PC-9 (cell line): Measurements from ENCODE around the gene PRSS33. TPM values are rescaled to one million over a fixed set of nuclear protein-coding genes. Genes with fewer than 3 reads are reported as not detected.
A peak's percentile ranks its signal among the peaks of the same experiment; 100 is the strongest.

Source experiments
- BruUV-seq: library from RNA; stranded (reverse); fragments of 400-500 nt; replicated peaks from 2 replicates; lab custom pipeline; 2021; lab: Mats Ljungman, UMichigan
- CTCF ChIA-PET: fragments of 300-600 bp; sonication (Branson Sonifier 250); formaldehyde crosslinking; loops from one replicate; lab custom pipeline; 2022; ENCODE audit warnings: antibody characterized with exemption; lab: Charles Lee
- POLR2A ChIA-PET: fragments of 300-600 bp; sonication (Branson Sonifier 250); formaldehyde crosslinking; loops from one replicate; lab custom pipeline; 2022; ENCODE audit warnings: antibody characterized with exemption; ENCODE audit not compliant: unreplicated experiment; lab: Charles Lee
- DNase-seq, 2 experiments: peaks; one replicate each; pipeline versions ENCODE4 v3.0.0 to v3.0.0-alpha.2; 2015 to 2022; ENCODE audit warnings: mixed read lengths in 1 of 2
- H2AFZ ChIP-seq: fragments of 200-600 bp; sonication (generic); 2 replicates; pipeline ENCODE4 v1.8.1; 2017; ENCODE audit warnings: antibody characterized with exemption
- H3F3A ChIP-seq: fragments of 200-600 bp; sonication (generic); 2 replicates; pipeline ENCODE4 v1.8.1; 2017; ENCODE audit warnings: antibody characterized with exemption, mild to moderate bottlenecking, low read depth; ENCODE audit not compliant: insufficient read depth
- H3K27ac ChIP-seq: fragments of 200-600 bp; sonication (generic); 2 replicates; pipeline ENCODE4 v1.6.1; 2016; ENCODE audit warnings: mixed run types
- H3K27me3 ChIP-seq: fragments of 200-600 bp; sonication (generic); 2 replicates; pipeline ENCODE4 v1.6.1; 2016; ENCODE audit warnings: low read depth, mixed run types; ENCODE audit not compliant: insufficient read depth
- H3K36me3 ChIP-seq: fragments of 200-600 bp; sonication (generic); 2 replicates; pipeline ENCODE4 v1.6.1; 2016; ENCODE audit warnings: low read depth, mixed run types
- H3K4me1 ChIP-seq: fragments of 200-600 bp; sonication (generic); replicated peaks from 2 replicates; pipeline ENCODE4 v1.6.1; 2016; ENCODE audit warnings: mixed run types; ENCODE audit not compliant: insufficient read depth
- H3K4me2 ChIP-seq: fragments of 200-600 bp; sonication (generic); 2 replicates; pipeline ENCODE4 v1.6.1; 2017; ENCODE audit warnings: mixed run types
- H3K4me3 ChIP-seq: fragments of 200-600 bp; sonication (generic); 2 replicates; pipeline ENCODE4 v1.6.1; 2016; ENCODE audit warnings: mixed run types
- H3K79me2 ChIP-seq: fragments of 200-600 bp; sonication (generic); 2 replicates; pipeline ENCODE4 v1.6.1; 2017; ENCODE audit warnings: low read depth, mixed run types
- H3K9me2 ChIP-seq: fragments of 200-600 bp; sonication (generic); 2 replicates; pipeline ENCODE4 v1.8.1; 2017; ENCODE audit warnings: mild to moderate bottlenecking; ENCODE audit not compliant: insufficient read depth
- H3K9me3 ChIP-seq: fragments of 200-600 bp; sonication (generic); 2 replicates; pipeline ENCODE4 v1.8.1; 2016; ENCODE audit warnings: low read depth; ENCODE audit not compliant: insufficient read depth
- H4K20me1 ChIP-seq: fragments of 200-600 bp; sonication (generic); 2 replicates; pipeline ENCODE4 v1.8.1; 2017; ENCODE audit not compliant: insufficient read depth
- EZH2 ChIP-seq: fragments of 200-600 bp; sonication (generic); IDR thresholded peaks from 2 replicates; pipeline ENCODE4 v1.8.0; 2017; ENCODE audit warnings: antibody characterized with exemption, low read depth
- intact Hi-C: fragments of 100-400 bp; cut with micrococcal nuclease; formaldehyde crosslinking; loops from one replicate; pipeline ENCODE4 v1.10.0; 2022; ENCODE audit not compliant: unreplicated experiment
- total RNA-seq: library from RNA; stranded (reverse); gene quantifications from 2 replicates; pipeline ENCODE4 v1.2.3, GENCODE V29; 2021
- TF ChIP-seq, protein P1 (sequence below): fragments of 200-600 bp; sonication (generic); conservative IDR thresholded peaks from 2 replicates; pipeline ENCODE4 v1.6.1; 2017; ENCODE audit warnings: mixed run types, antibody characterized with exemption, mild to moderate bottlenecking, moderate library complexity

PRSS33 gene
- total RNA-seq, 1 experiment from 2014 or later, result 0.33 TPM

GRCh38 chr16:2831203-2831602 is 43.8 kb upstream of the PRSS33 start:
- intact Hi-C loops, result no loop called here
- no peak overlapping the region for H3K4me2 ChIP-seq
- no peak overlapping the region for H3K4me3 ChIP-seq
- H3K9me2 ChIP-seq, result no peaks in the 10 kb centered on the region
- peaks cover 16% of the 10 kb centered on the region for H3F3A ChIP-seq
- H3K27ac ChIP-seq, result no peak overlapping the region
- no peaks in the 10 kb centered on the region for H3K27me3 ChIP-seq
- no peak for DNase-seq
- CTCF ChIA-PET, result interaction anchor here (0.6 to 0.7 kb wide), 2 partner anchors 26 to 133 kb away, joined by 4 read pairs; partner anchors contain the start of gene KREMEN2
- no peak overlapping the region for H2AFZ ChIP-seq
- BruUV-seq, result no TSS peak
- H3K79me2 ChIP-seq, result no peaks in the 10 kb centered on the region
- no peaks in the 10 kb centered on the region for H4K20me1 ChIP-seq
- no peak for TF ChIP-seq EZH2
- TF ChIP-seq, protein P1, sequence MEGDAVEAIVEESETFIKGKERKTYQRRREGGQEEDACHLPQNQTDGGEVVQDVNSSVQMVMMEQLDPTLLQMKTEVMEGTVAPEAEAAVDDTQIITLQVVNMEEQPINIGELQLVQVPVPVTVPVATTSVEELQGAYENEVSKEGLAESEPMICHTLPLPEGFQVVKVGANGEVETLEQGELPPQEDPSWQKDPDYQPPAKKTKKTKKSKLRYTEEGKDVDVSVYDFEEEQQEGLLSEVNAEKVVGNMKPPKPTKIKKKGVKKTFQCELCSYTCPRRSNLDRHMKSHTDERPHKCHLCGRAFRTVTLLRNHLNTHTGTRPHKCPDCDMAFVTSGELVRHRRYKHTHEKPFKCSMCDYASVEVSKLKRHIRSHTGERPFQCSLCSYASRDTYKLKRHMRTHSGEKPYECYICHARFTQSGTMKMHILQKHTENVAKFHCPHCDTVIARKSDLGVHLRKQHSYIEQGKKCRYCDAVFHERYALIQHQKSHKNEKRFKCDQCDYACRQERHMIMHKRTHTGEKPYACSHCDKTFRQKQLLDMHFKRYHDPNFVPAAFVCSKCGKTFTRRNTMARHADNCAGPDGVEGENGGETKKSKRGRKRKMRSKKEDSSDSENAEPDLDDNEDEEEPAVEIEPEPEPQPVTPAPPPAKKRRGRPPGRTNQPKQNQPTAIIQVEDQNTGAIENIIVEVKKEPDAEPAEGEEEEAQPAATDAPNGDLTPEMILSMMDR, result no peak
- POLR2A ChIA-PET, result no interaction called here
- no peaks in the 10 kb centered on the region for H3K9me3 ChIP-seq
- H3K36me3 ChIP-seq, result no peaks in the 10 kb centered on the region
- peaks cover 23% of the 10 kb centered on the region for H3K4me1 ChIP-seq

- TF ChIP-seq, protein P1, result no peak
- no peak for TF ChIP-seq EZH2
- H3K4me1 ChIP-seq, result peaks cover 18% of the 10 kb centered on the region
- no peak for DNase-seq
- ChIA-PET CTCF (interaction anchor here (0.7 kb wide), 1 partner anchor 47 kb away, joined by 3 read pairs; no protein-coding TSS in a partner anchor), POLR2A (no interaction called here)
- no peaks in the 10 kb centered on the region for H3K9me3 ChIP-seq
- peak overlapping the region; percentile 44; the same call in 1 of the 2 replicates for H2AFZ ChIP-seq
- peak overlapping the region; percentile 53; the same call in 1 of the 2 replicates for H3K27ac ChIP-seq
- H4K20me1 ChIP-seq, result no peaks in the 10 kb centered on the region
- peaks cover 17% of the 10 kb centered on the region for H3F3A ChIP-seq
- H3K27me3 ChIP-seq, result no peaks in the 10 kb centered on the region
- TSS peak; percentile 77 for BruUV-seq
- H3K4me2 ChIP-seq, result peak overlapping the region; percentile 65
- H3K36me3 ChIP-seq, result no peaks in the 10 kb centered on the region
- intact Hi-C loops, result loop anchor here (1.0 kb wide), 2 partner anchors 28 to 52 kb away; partner anchors contain the start of gene PRSS22
- no peaks in the 10 kb centered on the region for H3K9me2 ChIP-seq
- H3K4me3 ChIP-seq, result no peak overlapping the region
- no peaks in the 10 kb centered on the region for H3K79me2 ChIP-seq
Measured at GRCh38 chr16:2830355-2830695, 43.0 kb upstream of the PRSS33 start.

DNA sequence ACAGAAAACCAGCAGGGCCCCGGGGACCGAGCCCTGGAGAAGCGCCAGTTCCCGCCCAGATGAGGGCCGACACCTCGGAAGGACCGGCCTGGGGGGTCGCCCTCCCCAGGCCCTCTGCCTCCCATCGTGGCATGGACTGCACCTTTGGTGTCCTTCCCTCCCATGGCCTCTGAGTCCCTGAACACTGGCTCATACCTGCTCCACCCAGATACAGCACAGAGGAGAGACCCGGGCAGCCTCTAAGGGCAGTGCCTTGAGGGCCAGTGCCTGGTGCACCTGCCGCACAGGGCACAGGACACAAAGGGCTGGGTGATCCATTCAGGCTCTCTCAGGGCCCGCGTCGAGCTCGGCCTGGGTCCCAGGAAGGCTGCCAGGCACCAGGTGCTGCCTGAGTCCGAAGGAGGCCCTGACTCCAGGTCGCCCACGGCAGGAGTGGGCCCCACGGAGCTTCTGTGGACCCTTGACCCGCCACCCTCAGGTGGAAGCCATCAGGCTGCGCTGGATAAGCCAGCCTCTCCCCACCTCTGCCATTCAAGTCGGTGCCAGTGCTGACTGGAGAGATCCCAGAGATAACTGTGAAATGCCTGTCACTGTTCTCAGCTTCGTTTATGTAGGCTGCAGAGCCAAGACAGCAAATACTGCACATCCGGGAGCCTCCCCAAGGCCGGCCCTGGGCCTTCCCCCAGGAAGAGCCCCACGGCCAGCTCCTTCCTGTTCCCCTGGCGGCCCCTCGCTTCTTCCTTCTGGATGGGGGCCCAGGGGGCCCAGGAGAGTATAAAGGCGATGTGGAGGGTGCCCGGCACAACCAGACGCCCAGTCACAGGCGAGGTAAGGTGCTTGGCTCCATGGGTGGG is 42.4 kb upstream of the PRSS33 start, which contains the start of gene ZG16B:
TSS of gene ZG16B (plus strand) at position 803 of the 854 bp plus-strand sequence. CDS start 139 bp downstream, outside the sequence.
- no TSS peak for BruUV-seq
- no peaks in the 10 kb centered on the region for H4K20me1 ChIP-seq
- peaks cover 14% of the 10 kb centered on the region for H3K4me1 ChIP-seq
- H3K4me2 ChIP-seq, result peak within 1 kb of the TSS; percentile 65
- H3K27me3 ChIP-seq, result no peaks in the 10 kb centered on the region
- no peak within 1 kb of the TSS for H3K4me3 ChIP-seq
- H3K79me2 ChIP-seq, result no peaks in the 10 kb centered on the region
- H3F3A ChIP-seq, result peaks cover 17% of the 10 kb centered on the region; the same call in 1 of the 2 replicates
- H3K9me2 ChIP-seq, result no peaks in the 10 kb centered on the region
- intact Hi-C loops, result loop anchor here (1.0 kb wide), 2 partner anchors 29 to 51 kb away; partner anchors contain the start of gene PRSS22
- no peaks in the 10 kb centered on the region for H3K36me3 ChIP-seq
- H3K27ac ChIP-seq, result peak within 1 kb of the TSS; percentile 53; the same call in 1 of the 2 replicates
- TF ChIP-seq EZH2, result no peak
- TF ChIP-seq, protein P1, result no peak
- H3K9me3 ChIP-seq, result no peaks in the 10 kb centered on the region
- POLR2A ChIA-PET, result interaction anchor here (0.6 to 0.7 kb wide), 2 partner anchors 24 to 85 kb away, joined by 3 to 4 read pairs; no protein-coding TSS in a partner anchor
- peak; percentile 77 for DNase-seq
- CTCF ChIA-PET, result interaction anchor here (0.7 kb wide), 1 partner anchor 47 kb away, joined by 3 read pairs; no protein-coding TSS in a partner anchor
- peak within 1 kb of the TSS; percentile 44; the same call in 1 of the 2 replicates for H2AFZ ChIP-seq
